PC-3 (cell line): ENCODE data around the gene SLC38A11.
"Not testable (repeated sequence)": the region's sequence is repeated elsewhere in the genome, so short reads cannot be mapped to it uniquely, and the experiment has no call there.

Experiments
- EZH2 ChIP-seq: fragments of 300-600 bp; sonication (generic); IDR thresholded peaks from one replicate; pipeline ENCODE4 v1.6.1; 2017; ENCODE audit warnings: antibody characterized with exemption, mild to moderate bottlenecking, low read length; ENCODE audit not compliant: unreplicated experiment
- EZH2phosphoT487 ChIP-seq: fragments of 300-600 bp; sonication (generic); IDR thresholded peaks from 2 replicates; pipeline ENCODE4 v1.6.1; 2018; ENCODE audit warnings: mild to moderate bottlenecking, antibody characterized with exemption, low read length, borderline replicate concordance
- TF ChIP-seq, protein P1 (sequence below): fragments of 300-600 bp; sonication (generic); conservative IDR thresholded peaks from 2 replicates; pipeline ENCODE4 v1.5.1; 2017; ENCODE audit warnings: antibody characterized with exemption, low read depth, mild to moderate bottlenecking, low read length

DNA sequence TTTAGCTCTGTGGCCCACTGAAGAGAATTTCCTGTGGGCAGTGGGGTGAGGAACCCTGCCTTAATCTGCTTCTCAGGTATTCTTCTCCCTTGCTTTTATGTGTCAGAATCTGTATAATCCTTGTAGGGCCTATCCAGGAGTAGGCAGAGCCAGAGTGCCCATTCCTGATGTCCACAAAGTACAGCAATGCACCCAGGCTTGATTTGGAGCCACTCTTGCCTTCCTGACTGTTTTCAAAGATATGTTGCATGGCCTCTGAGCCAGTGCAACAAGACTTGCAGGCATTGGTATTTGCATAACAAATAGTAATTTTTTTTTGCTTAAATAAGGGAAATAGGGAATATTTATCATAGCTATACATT is 36.7 kb upstream of the SLC38A11 start:
- TF ChIP-seq, protein P1, sequence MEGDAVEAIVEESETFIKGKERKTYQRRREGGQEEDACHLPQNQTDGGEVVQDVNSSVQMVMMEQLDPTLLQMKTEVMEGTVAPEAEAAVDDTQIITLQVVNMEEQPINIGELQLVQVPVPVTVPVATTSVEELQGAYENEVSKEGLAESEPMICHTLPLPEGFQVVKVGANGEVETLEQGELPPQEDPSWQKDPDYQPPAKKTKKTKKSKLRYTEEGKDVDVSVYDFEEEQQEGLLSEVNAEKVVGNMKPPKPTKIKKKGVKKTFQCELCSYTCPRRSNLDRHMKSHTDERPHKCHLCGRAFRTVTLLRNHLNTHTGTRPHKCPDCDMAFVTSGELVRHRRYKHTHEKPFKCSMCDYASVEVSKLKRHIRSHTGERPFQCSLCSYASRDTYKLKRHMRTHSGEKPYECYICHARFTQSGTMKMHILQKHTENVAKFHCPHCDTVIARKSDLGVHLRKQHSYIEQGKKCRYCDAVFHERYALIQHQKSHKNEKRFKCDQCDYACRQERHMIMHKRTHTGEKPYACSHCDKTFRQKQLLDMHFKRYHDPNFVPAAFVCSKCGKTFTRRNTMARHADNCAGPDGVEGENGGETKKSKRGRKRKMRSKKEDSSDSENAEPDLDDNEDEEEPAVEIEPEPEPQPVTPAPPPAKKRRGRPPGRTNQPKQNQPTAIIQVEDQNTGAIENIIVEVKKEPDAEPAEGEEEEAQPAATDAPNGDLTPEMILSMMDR = not testable (repeated sequence)
- not testable (repeated sequence) for TF ChIP-seq EZH2, EZH2phosphoT487
